Gastroesophageal sphincter (tissue), 3 donors: ENCODE measurements around the gene TXLNA.

Source experiments
- CTCF ChIP-seq, 4 experiments: fragments of 200-600 bp in 2 of 4; fragments of 450-650 bp in 2 of 4; sonication (generic) in 1 of 4; IDR thresholded peaks; one replicate each; pipeline ENCODE4 v1.5.1; 2017 to 2019; ENCODE audit warnings: antibody characterized with exemption in 4 of 4, mild to moderate bottlenecking in 2 of 4, moderate library complexity in 2 of 4
- EP300 ChIP-seq: sonication (generic); formaldehyde crosslinking; IDR thresholded peaks from one replicate; pipeline ENCODE4 v1.6.1; 2017; ENCODE audit warnings: antibody characterized with exemption, mild to moderate bottlenecking
- POLR2A ChIP-seq, 2 donors: fragments of 450-650 bp; IDR thresholded peaks; one replicate each; pipeline ENCODE4 v1.6.1; 2017; ENCODE audit warnings: antibody characterized with exemption in 2 of 2, mild to moderate bottlenecking in 2 of 2, moderate library complexity in 1 of 2
- POLR2AphosphoS5 ChIP-seq: sonication (generic); formaldehyde crosslinking; IDR thresholded peaks from one replicate; pipeline ENCODE4 v1.6.1; 2017; ENCODE audit warnings: antibody characterized with exemption

DNA sequence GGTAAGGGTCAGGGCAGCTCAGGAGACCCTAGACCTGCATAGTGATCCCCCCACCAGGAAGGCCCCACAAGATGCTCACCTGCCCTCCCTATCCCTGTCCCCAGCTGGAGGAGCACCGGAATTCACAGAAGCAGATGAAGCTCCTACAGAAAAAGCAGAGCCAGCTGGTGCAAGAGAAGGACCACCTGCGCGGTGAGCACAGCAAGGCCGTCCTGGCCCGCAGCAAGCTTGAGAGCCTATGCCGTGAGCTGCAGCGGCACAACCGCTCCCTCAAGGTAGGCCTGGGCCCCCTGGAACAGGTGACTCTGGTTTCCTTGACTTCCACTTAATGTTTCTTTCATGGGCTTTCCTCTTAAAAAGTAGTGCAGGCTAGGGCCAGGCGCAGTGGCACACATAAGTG, 8.4 kb downstream of the TXLNA start:
- TF ChIP-seq CTCF (IDR thresholded peaks at IDR 0.05) (no peak), POLR2A (IDR thresholded peaks at IDR 0.05) (no peak), POLR2AphosphoS5 (no peak), EP300 (no peak)
